HG03196 (cell line): ENCODE measurements around the gene SUPT20HL2.
"Not testable (repeated sequence)": the region's sequence is repeated elsewhere in the genome, so short reads cannot be mapped to it uniquely, and the experiment has no call there.

Source experiments
- ATAC-seq: cut with Tn5 transposase; IDR thresholded peaks from one replicate; pipeline ENCODE4 v1.9.1; 2021; ENCODE audit not compliant: unreplicated experiment

SUPT20HL2 gene

DNA sequence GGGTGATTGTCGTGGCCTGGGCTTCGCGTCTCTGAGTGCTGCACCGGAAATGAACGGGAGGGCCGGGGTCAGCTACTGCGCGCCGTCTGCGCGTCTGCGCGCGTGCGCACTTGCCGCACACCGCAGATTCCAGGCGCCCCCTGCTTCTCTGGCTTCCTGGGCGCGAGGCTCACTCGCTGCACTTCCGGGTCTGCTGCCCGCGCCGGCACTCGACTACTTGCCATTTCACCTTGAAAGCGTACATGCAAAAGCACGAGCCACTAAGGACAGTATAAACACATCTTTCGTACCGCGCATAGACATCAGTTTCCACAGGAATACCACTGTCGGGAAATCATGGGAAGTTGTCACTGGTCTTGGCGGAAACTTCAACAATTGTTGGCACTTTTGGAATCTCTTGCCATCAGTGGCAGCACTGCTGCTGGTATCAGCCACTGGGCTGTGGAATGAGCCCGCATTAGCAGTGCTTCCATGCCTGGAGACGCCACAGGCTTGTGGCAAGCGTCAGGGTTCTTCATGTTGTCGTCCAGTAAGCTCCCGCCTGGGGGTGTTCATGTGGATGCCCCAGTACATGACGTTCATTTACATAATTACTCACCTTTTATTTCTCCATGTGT, at the start of gene SUPT20HL2:
Gene SUPT20HL2, minus strand, starts transcription at position 51 of the 617 bp plus-strand sequence. CDS start 754 bp downstream, outside the sequence.
- no peak for ATAC-seq

DNA sequence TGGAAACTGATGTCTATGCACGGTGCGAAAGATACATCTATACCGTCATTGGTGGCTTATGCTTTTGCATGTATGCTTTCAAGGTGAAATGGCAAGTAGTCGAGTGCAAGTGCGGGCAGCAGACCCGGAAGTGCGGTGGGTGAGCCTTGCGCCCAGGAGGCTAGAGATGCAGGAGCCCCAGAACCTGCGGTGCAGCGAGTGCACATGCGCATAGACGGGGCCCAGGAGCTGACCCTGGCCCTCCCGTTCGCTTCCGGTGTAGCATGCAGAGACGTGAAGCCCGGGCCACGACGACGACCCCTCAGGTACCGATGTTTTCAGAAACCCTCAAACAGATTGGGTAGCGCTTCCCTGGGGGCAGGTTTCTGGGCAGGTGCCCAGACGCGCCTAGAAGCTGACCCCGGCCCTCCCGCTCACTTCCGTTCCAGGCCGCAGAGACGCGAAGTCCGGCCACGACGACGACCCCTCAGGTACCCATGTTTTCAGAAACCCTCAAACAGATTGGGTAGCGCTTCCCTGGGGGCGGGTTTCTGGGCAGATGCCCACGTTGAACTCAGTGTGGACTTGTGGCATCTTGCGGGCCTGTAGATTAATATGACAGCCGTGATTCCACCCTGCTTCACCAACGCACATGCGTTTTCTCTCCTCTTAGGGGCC, 48.3 kb upstream of the SUPT20HL2 start:
- ATAC-seq, result not testable (repeated sequence)

GRCh38 chrX:24360272-24360671, 46.4 kb upstream of the SUPT20HL2 start, which contains the start of gene SUPT20HL1:
Gene SUPT20HL1, plus strand, starts transcription at chrX:24360639. Its CDS starts 2,122 bp downstream, at chrX:24362761.
- no peak for ATAC-seq

- no peak for ATAC-seq
These were observed 43.2 kb upstream of the SUPT20HL2 start for GRCh38 chrX:24357106-24357505.

- no peak for ATAC-seq
These were observed 41.2 kb upstream of the SUPT20HL2 start for GRCh38 chrX:24355095-24355494.

DNA sequence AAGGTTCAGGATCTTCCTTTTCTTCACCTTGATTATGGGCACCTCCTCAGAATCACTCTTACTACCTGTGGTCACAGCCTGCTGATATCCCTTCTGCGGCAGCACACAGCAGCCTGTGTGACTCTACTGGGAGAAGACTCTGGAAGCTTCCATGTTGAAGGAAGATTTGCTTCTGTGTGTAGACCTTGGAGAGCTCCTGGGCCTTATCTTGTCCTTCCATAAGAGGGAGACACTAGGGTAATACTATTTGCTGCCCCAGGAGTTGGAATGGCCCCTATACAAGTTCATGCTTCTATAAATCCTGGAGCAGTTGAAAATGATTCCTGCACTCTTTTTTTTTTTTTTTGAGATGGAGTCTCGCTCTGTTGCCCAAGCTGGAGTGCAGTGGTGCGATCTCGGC, 36.3 kb upstream of the SUPT20HL2 start:
- no peak for ATAC-seq

DNA sequence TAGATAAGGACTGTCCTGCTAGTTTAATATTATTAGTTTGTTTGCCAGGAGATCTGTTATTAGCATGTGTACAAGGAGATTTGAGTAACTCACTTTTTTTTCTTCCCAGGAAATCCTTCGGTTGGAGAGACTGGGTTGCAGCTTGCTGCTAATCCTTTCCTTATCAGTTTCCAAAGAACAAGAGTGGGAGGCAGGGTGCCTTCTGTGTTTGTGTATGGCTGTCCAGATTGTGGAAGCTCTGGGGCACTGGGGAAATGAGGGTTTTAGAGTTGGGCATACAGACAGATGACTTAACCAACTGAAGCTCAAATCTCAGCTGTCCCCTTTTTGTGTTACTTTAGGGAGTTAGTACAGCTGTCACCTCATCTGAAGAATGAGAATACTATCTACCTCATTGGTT, 34.0 kb upstream of the SUPT20HL2 start:
- no peak for ATAC-seq

DNA sequence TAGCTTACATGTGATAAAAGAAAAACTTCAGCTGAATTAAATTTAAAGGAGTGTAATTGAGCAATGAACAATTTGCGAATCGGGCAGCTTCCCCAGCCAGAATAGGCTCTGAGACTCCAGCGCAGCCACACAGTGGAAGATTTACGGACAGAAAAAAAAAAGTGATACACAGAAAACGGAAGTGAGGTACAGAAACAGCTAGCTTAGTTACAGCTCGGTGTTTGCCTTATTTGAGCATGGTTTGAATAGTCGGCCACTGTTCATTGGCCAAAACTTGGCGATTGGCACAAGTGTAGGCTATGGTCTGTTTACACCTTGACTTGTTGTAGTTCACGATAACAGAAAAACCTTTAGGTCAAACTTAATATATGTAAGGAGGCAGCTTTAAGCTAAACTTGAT, 29.9 kb upstream of the SUPT20HL2 start:
- ATAC-seq, result no peak

- no peak for ATAC-seq
These were observed 27.9 kb upstream of the SUPT20HL2 start for GRCh38 chrX:24341795-24342194.

DNA sequence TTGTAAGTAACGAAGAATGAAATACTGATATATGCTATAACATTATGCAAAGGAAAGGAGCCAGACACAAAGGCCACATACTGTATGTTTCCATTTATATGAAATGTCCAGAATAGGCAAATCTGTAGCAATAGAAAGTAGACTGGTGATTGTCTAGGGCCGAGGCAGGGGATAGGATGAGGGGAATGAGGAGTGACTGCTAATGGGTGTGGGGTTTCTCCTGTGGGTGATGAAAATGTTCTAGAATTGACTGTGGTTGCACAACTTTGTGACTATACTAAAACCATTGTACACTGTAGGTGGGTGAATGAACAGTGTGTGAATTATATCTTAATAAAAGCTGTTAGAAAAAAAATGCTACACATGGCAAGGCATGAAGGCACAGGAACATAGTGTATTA, 26.6 kb upstream of the SUPT20HL2 start:
- no peak for ATAC-seq

- ATAC-seq, result no peak
These were observed 26.0 kb upstream of the SUPT20HL2 start for GRCh38 chrX:24339911-24340310.

GRCh38 chrX:24335871-24336270, 22.0 kb upstream of the SUPT20HL2 start:
- ATAC-seq, result no peak

- no peak for ATAC-seq
These were observed 20.6 kb upstream of the SUPT20HL2 start for GRCh38 chrX:24334461-24334860.

GRCh38 chrX:24333371-24333770, 19.5 kb upstream of the SUPT20HL2 start:
- no peak for ATAC-seq

DNA sequence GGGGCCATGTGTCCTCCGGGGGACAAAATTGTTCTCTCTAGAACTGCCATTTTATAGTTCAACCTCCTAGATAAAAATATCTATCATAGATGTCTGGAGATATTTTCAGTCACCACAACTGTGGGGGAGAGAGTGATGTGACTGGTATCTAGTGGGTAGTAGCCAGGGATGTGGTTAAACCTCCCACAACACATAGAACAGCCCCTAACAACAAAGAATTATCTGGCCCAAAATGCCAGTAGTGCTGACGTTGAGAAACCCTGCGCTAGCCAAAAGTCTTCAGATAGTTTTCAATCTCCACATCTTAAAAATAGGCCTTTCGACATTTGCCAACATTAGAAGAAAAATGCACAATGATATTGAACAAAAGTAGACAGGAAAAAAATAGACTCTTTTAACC, 19.0 kb upstream of the SUPT20HL2 start:
- ATAC-seq, result no peak

DNA sequence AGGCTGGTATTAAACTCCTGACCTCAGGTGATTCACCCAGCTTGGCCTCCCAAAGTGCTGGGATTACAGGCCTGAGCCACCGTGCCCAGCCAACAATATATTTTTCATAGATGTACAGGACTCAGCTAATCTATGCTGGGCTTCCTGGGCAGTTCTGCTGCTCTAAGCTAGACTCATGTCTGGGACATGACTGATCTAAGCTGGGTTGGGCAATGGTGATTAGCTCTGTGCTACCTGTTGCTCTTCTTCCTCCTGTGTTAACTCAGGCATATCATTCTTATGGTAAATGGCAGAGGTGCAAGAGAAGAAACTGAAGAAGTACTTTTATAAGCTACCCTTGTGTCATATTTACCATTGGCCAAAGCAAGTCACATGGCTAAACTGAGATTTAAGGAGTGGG, 11.4 kb upstream of the SUPT20HL2 start:
- ATAC-seq, result no peak

DNA sequence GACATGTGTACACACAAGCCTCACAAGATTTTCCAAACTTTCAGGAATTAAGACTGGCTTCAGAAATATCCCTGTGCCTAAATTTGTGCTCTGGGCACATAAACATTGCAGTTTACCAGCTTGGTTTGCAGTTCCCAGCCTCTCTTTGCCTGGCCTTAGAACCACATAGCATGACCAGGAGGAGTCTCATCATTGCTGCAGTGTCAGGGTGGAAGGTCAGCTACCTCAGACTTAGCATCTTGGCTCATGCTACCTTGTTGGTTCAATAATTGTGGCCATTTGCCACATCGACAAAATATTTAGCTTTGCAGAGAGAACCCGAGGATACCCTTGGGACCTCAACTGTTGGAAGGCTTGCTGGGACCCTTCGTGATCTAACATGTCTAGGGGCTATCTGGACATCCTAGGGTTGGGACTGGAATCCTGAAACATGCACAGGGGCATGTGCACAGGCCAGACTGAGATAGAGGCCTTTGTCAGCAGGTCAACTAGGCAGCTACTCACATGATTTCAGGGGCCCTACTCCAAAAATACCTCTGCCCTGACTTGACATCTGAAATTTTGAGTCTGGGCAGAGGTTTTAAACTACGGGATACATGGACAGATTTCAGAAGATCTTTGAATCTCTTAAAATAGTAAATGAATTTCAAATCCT, 8.0 kb upstream of the SUPT20HL2 start:
- no peak for ATAC-seq

- no peak for ATAC-seq
These were observed 3.7 kb upstream of the SUPT20HL2 start for GRCh38 chrX:24317567-24317966.

GRCh38 chrX:24316111-24316510, 2.2 kb upstream of the SUPT20HL2 start:
- ATAC-seq, result no peak

- ATAC-seq, result not testable (repeated sequence)
These were observed 1.6 kb downstream of the SUPT20HL2 start for GRCh38 chrX:24312249-24312607.

GRCh38 chrX:24311507-24312248, 2.2 kb downstream of the SUPT20HL2 start:
- ATAC-seq, result not testable (repeated sequence)

- not testable (repeated sequence) for ATAC-seq
These were observed 3.0 kb downstream of the SUPT20HL2 start for GRCh38 chrX:24310916-24311315.
